IPS DF 6.9 (cell line): ENCODE data around the gene ZKSCAN4.
A peak's percentile ranks its signal among the peaks of the same experiment; 100 is the strongest.

ENCODE experiments used
- DNase-seq: peaks from one replicate; pipeline ENCODE4 v3.0.0-alpha.2; 2013; ENCODE audit warnings: low read depth, low spot score
- H3K27ac ChIP-seq: one replicate; pipeline ENCODE4 v1.5.1; 2013; ENCODE audit warnings: low read length, control low read depth
- H3K27me3 ChIP-seq: 2 replicates; pipeline ENCODE4 v1.6.1; 2013; ENCODE audit warnings: mild to moderate bottlenecking, low read length; ENCODE audit not compliant: control insufficient read depth, insufficient read depth
- H3K36me3 ChIP-seq: 2 replicates; pipeline ENCODE4 v1.6.1; 2013; ENCODE audit warnings: low read length; ENCODE audit not compliant: control insufficient read depth, insufficient read depth
- H3K4me1 ChIP-seq: 2 replicates; pipeline ENCODE4 v1.6.1; 2013; ENCODE audit warnings: low read length; ENCODE audit not compliant: control insufficient read depth, insufficient read depth
- H3K4me3 ChIP-seq: 2 replicates; pipeline ENCODE4 v1.5.1; 2013; ENCODE audit warnings: mild to moderate bottlenecking, low read length
- H3K9me3 ChIP-seq: 2 replicates; pipeline ENCODE4 v1.6.1; 2013; ENCODE audit warnings: low read length, inconsistent platforms; ENCODE audit not compliant: control insufficient read depth, insufficient read depth
- whole genome bisulfite sequencing: extraction: QIAGEN DNeasy Blood & Tissue Kit; methylation state at CpG from one replicate; pipeline ENCODE4 v1.1.7; 2013; ENCODE audit warnings: mixed read lengths, missing lambda C conversion rate; ENCODE audit not compliant: insufficient read length, insufficient coverage; 5-methylcytosine and 5-hydroxymethylcytosine counted together

ZKSCAN4 gene

GRCh38 chr6:28224131-28225055, 27.7 kb downstream of the ZKSCAN4 start:
- no peaks in the 10 kb centered on the region for H3K4me1 ChIP-seq
- peaks cover 2% of the 10 kb centered on the region; the same call in 1 of the 2 replicates for H3K27me3 ChIP-seq
- no peaks in the 10 kb centered on the region for H3K9me3 ChIP-seq
- DNase-seq: no peak
- peak overlapping the region; percentile 90; the same call in 1 of the 2 replicates for H3K4me3 ChIP-seq
- peaks cover 9% of the 10 kb centered on the region; the same call in 1 of the 2 replicates for H3K36me3 ChIP-seq
- no peak overlapping the region for H3K27ac ChIP-seq
- WGBS: no CpG with 5 or more reads among the region's 9 CpGs

GRCh38 chr6:28220257-28221133, 31.6 kb downstream of the ZKSCAN4 start:
- WGBS: no CpG with 5 or more reads among the region's 6 CpGs
- DNase-seq: no peak
- Histone ChIP-seq H3K27ac (no peak overlapping the region), H3K4me3 (no peak overlapping the region), H3K27me3 (peaks cover 2% of the 10 kb centered on the region; the same call in 1 of the 2 replicates), H3K36me3 (no peaks in the 10 kb centered on the region), H3K9me3 (no peaks in the 10 kb centered on the region), H3K4me1 (no peaks in the 10 kb centered on the region)

DNA sequence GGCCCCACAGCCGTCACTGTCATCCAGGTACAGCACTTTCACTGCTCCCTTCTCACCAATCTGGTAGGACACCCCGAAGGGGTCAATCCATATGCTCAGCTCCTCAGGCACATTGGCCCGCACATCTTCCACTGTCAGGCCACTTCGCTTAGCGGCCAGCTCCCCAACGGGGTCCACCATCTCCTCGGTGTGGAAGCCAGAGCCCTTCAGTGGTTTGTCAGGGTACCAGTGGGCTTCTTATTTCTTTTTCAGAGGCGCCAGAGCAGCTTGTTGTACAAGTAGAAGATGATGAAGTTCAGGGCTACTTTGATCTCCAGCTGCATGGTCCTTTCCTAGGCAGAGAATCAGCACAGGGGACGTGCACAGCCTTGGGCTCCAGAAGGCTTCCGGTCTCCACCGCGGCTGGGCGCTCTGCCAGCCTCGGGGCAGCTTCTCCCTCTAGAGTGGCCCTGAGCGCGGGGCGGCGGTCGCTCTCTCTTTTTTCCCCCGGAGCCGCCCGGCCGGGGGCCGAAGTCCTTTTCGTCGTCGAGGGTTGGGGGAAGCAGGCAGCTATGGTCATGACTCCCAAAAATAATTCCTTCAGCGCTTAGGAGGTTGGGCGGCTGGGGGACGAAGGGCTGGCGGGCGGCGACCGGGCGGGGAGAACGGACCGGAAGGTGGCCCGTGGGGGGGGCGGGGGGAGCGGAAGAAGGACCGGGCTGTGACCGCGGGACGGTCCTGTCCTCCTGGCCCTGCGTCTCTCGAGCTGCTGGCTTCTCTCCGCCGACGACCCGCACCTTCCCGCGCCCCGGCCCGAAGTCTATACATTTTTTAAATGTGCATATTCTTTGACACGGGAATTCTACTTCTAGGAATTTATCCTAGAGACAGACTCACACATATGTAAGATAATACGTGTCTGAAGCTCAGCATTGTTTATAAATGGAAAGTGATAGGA, 33.5 kb downstream of the ZKSCAN4 start:
- WGBS: no CpG with 5 or more reads among the region's 56 CpGs
- DNase-seq: no peak
- Histone ChIP-seq H3K27me3 (peaks cover 2% of the 10 kb centered on the region; the same call in 1 of the 2 replicates), H3K27ac (no peak overlapping the region), H3K36me3 (no peaks in the 10 kb centered on the region), H3K4me3 (peak overlapping the region; percentile 55), H3K9me3 (no peaks in the 10 kb centered on the region), H3K4me1 (no peaks in the 10 kb centered on the region)

DNA sequence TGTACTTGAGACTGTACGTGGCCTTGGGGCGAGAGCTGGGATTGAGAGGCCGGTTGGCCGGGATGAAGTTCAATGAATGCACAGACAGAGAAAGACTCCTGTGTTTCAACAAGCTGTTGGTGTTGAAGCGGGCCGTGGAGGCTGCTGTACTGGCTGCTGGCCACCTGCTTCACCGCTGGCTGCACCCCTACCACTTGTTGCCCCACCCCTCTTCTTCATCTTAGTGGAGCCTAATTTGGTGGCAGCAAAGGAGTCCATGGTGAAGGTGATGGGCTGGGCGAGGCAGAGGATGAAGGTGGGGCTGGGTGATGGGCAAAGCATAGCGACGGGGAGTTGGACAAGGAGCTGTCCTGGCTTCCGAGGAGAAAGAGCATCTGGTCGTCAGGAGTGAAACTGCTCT, 34.2 kb downstream of the ZKSCAN4 start:
- no CpG with 5 or more reads among the region's 12 CpGs for WGBS
- no peak overlapping the region for H3K27ac ChIP-seq
- H3K36me3 ChIP-seq: no peaks in the 10 kb centered on the region
- DNase-seq: no peak
- no peak overlapping the region for H3K4me3 ChIP-seq
- H3K4me1 ChIP-seq: no peaks in the 10 kb centered on the region
- H3K27me3 ChIP-seq: peaks cover 2% of the 10 kb centered on the region; the same call in 1 of the 2 replicates
- H3K9me3 ChIP-seq: no peaks in the 10 kb centered on the region

DNA sequence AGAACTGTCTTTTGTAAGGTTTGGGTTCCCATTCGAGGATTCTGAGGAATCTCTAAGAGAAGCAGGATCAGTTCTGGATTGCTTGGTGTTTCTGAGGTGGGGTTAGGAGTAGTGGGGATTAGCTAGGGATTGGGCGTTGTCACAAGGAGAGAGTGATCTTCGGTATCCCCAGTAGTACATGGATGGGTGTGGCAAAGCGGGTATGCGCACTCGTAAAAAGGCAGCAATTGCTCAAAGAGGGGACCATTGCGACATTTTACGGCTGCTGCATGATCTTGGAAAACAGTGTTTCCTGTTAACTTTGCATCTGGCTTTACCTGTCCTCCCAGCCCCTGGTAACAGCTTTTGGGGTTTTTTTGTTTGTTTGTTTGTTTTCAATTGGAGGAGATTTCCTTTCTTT, 36.6 kb downstream of the ZKSCAN4 start:
- DNase-seq: no peak
- no CpG with 5 or more reads among the region's 8 CpGs for WGBS

DNA sequence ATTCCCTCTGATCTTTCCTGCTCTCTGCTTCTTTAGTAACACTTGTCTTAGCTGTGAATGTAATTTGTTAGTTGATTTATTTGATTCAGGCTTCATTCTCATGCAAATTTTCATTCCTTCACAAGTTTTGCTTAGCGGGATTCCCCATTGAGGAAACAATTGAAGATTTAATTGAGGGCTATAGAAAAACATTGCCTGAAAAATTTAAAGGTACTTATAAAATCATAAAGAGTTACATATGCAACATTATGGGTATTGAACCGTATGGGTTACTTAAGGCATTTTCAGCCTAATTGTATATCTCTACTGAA, 38.9 kb downstream of the ZKSCAN4 start:
- no CpG with 5 or more reads among the region's 2 CpGs for WGBS
- Histone ChIP-seq H3K27me3 (peaks cover 12% of the 10 kb centered on the region), H3K36me3 (no peaks in the 10 kb centered on the region), H3K9me3 (no peaks in the 10 kb centered on the region), H3K4me1 (no peaks in the 10 kb centered on the region), H3K4me3 (no peak overlapping the region; the same call in 1 of the 2 replicates), H3K27ac (no peak overlapping the region)
- DNase-seq: no peak

More for the DNA sequence above, 36.6 kb downstream of the ZKSCAN4 start:
- no peaks in the 10 kb centered on the region for H3K9me3 ChIP-seq
- no peaks in the 10 kb centered on the region for H3K36me3 ChIP-seq
- no peak overlapping the region for H3K4me3 ChIP-seq
- no peaks in the 10 kb centered on the region for H3K4me1 ChIP-seq
- peaks cover 1% of the 10 kb centered on the region; the same call in 1 of the 2 replicates for H3K27me3 ChIP-seq
- no peak overlapping the region for H3K27ac ChIP-seq

GRCh38 chr6:28212510-28213212, 39.4 kb downstream of the ZKSCAN4 start:
- H3K27me3 ChIP-seq: peaks cover 17% of the 10 kb centered on the region
- no peak overlapping the region for H3K27ac ChIP-seq
- H3K4me1 ChIP-seq: no peaks in the 10 kb centered on the region
- no CpG with 5 or more reads among the region's 21 CpGs for WGBS
- peak; percentile 52 for DNase-seq
- H3K9me3 ChIP-seq: no peaks in the 10 kb centered on the region
- peak overlapping the region; percentile 64; the same call in 1 of the 2 replicates for H3K4me3 ChIP-seq
- no peaks in the 10 kb centered on the region for H3K36me3 ChIP-seq

DNA sequence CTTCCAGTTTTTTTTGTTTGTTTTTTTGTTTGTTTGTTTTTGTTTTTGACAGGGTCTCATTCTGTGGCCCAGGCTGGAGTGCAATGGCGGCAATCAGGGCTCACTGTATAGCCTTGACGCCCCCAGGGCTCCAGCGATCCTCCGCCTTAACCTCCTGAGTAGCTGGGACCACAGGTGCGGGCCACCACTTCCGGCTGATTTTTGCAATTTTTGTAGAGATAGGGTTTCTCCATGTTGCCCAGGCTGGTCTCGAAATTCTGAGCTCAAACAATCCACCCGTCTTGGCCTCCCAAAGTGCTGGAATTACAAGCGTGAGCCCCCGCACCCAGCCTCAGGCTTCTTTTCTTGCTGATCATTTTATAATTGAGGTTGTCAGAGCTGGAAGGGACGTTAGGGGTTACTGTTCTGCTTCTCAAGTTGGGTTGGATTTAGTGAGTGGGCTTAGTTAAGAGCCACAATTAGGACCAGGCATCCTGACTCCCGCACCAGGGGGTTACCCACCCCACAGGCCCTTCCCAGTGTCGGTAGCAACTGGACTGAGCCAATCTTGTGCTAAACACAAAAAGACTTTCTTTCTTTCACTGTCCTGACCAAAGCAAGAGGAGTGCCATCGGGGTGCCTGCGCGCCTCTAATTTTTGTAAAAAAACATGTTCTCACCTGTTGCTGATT, 40.1 kb downstream of the ZKSCAN4 start:
- Histone ChIP-seq H3K4me3 (peak overlapping the region; percentile 64; the same call in 1 of the 2 replicates), H3K36me3 (no peaks in the 10 kb centered on the region), H3K27me3 (peaks cover 23% of the 10 kb centered on the region), H3K9me3 (no peaks in the 10 kb centered on the region), H3K4me1 (0 out of 2 replicates have a peak, but pooled peaks cover under 1% of the 10 kb centered on the region), H3K27ac (no peak overlapping the region)
- DNase-seq: no peak
- no CpG with 5 or more reads among the region's 16 CpGs for WGBS
